ENCODE measurements around the gene SPCS1. TPM values are rescaled to one million over a fixed set of nuclear protein-coding genes. Genes with fewer than 3 reads are reported as not detected.

Gene SPCS1
- total and polyA plus RNA-seq, 9 of the 15 experiments (the other 6 are each of a cell fraction or from before 2014, with no cell fraction given): 73.9 to 567 (median 127) TPM

- Histone ChIP-seq H3K79me2 (ENCODE audit: control insufficient read depth, insufficient read depth, low read length) (peaks cover 2% of the 10 kb centered on the region; the same call in 1 of the 3 replicates), H2AFZ (ENCODE audit: low read depth, low read length) (no peak overlapping the region), H3K27me3 (ENCODE audit: control insufficient read depth in 2 of 2, insufficient read depth in 2 of 2, low read length in 2 of 2) (no peaks in the 10 kb centered on the region), H3K4me2 (ENCODE audit: insufficient read depth, low read length) (no peak overlapping the region), H3K9ac (ENCODE audit: insufficient read depth in 1 of 2, low read depth in 2 of 2, low read length in 2 of 2) (no peak overlapping the region), H3K9me1 (ENCODE audit: control insufficient read depth, insufficient read depth, low read length) (no peaks in the 10 kb centered on the region), H3K4me3 (no peak overlapping the region), H3K36me3 (ENCODE audit: control insufficient read depth, insufficient read depth, low read length) (peaks cover 64% of the 10 kb centered on the region), H3K9me3 (replicated peaks; ENCODE audit: control insufficient read depth, insufficient read depth, low read depth, low read length) (no peaks in the 10 kb centered on the region), H4K20me1 (replicated peaks; ENCODE audit: control insufficient read depth, insufficient read depth, low read length) (peaks cover 8% of the 10 kb centered on the region), H3K4me1 (replicated peaks in 1 of 2; ENCODE audit: control insufficient read depth in 2 of 2, insufficient read depth in 2 of 2, low read length in 2 of 2) (peaks cover 0 to 14% of the 10 kb centered on the region in 2 experiments; a peak in 2 of 5 replicates), H3K27ac (ENCODE audit: extremely low read depth, low read depth, low read length) (no peak overlapping the region)
- ATAC-seq: peak; percentile 25
- POLR2A ChIA-PET: interaction anchor here (0.6 to 1.6 kb wide), 6 partner anchors 8 to 144 kb away, joined by 3 to 5 read pairs (median 4); partner anchors contain the start of genes GLT8D1 and SPCS1
- BruUV-seq (replicated peaks): no TSS peak
- 54% methylated on average over 2 of the region's 2 CpGs for WGBS (ENCODE audit: insufficient coverage, low coverage, missing lambda C conversion rate)
- CTCF ChIA-PET (ENCODE audit: low intra/inter-chr PET ratio): no interaction called here
- in situ Hi-C loops (cut with MboI): no loop called here
- no peak for DNase-seq (ENCODE audit: extremely low read depth in 1 of 4, low spot score in 3 of 4)
- no peak for FAIRE-seq
- intact Hi-C loops (cut with micrococcal nuclease): no loop called here
- TF ChIP-seq CBFA2T2 (conservative IDR thresholded peaks at IDR 0.05) (no peak), STAT5A (IDR thresholded peaks at IDR 0.05; ENCODE audit: borderline replicate concordance, low read length) (no peak), ZNF740 (CRISPR knock-in tag; IDR thresholded peaks at IDR 0.05) (no peak), ZNF740 (tag; IDR thresholded peaks at IDR 0.05) (no peak), TFE3 (CRISPR knock-in tag; IDR thresholded peaks at IDR 0.05) (no peak), ZNF280B (CRISPR knock-in tag; IDR thresholded peaks at IDR 0.05) (no peak), L3MBTL2 (IDR thresholded peaks at IDR 0.05) (no peak), ZNF3 (CRISPR knock-in tag; IDR thresholded peaks at IDR 0.05) (no peak), PPARD (CRISPR knock-in tag; IDR thresholded peaks at IDR 0.05) (no peak), ZNF696 (CRISPR knock-in tag; conservative IDR thresholded peaks at IDR 0.05) (no peak), RFX5 (IDR thresholded peaks at IDR 0.05; ENCODE audit: low read depth, low read length) (no peak), ZNF444 (CRISPR knock-in tag; IDR thresholded peaks at IDR 0.05) (no peak), ZNF174 (CRISPR knock-in tag; IDR thresholded peaks at IDR 0.05) (no peak), NRF1 (conservative IDR thresholded peaks at IDR 0.05 in 1 of 2, IDR thresholded peaks at IDR 0.05 in 1 of 2) (0 out of 4 replicates have a peak, but pooled peaks of 1 of the 2 experiments have one; percentile 15), DIDO1 (tag; IDR thresholded peaks at IDR 0.05; ENCODE audit: low read depth) (no peak), ZSCAN29 (IDR thresholded peaks at IDR 0.05) (no peak), NFRKB (IDR thresholded peaks at IDR 0.05; ENCODE audit: low read depth) (no peak), ZBTB5 (IDR thresholded peaks at IDR 0.05) (no peak)
Observed at GRCh38 chr3:52696830-52697631, 8.9 kb upstream of the SPCS1 start.

All from K562 (cell line).